ENCODE results near the gene MT1G.
"Not testable (repeated sequence)": the region's sequence is repeated elsewhere in the genome, so short reads cannot be mapped to it uniquely, and the experiment has no call there.

The MT1G gene

DNA sequence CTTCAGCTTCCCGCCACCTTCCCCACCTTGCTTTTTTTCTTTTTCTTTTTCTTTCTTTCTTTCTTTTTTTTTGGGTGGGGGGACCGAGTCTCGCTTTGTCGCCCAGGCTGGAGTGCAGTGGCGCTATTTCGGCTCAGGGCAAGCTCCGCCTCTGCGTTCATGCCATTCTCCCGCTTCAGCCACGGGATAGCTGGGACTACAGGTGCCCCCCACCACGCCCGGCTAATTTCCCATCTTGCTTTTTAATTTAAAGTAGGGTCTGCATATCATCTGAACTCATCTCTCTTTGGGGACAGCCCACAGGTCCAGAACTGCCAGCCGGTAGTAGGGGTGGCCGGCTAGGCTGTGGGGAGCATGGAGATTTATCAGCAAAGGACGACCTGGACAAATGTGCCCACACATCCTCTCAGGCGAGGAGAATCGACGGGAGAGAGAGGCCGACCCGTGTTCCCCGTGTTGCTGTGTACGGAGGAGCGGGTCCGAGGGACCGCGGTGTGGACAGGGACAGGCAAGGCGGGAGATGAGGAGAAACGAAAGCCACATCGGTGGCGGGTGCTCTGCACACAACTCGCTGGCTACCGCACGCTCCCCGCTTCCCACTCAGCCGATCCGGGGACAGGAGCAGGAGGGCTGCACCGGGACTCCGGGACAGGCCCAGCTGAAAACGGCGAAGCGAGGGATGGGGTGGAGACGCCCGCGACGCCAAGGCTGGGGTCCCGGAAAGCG lies 33.0 kb downstream of the MT1G start:
- no peak for DNase-seq

DNA sequence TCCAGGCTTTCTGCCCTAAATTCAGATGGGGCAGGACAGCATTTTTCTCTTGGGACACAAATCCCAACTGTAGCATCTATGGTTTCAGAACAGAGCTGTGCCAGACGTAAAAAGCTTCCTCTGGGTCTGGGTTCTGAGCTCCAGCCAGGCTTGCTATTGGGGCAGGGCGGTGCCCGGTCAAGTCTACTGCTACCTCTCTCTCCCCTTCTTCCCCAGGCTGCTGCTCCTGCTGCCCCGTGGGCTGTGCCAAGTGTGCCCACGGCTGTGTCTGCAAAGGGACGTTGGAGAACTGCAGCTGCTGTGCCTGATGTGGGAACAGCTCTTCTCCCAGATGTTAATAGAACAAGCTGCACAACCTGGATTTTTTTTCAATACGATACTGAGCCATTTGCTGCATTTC lies 34.3 kb downstream of the MT1G start:
- no peak for DNase-seq

DNA sequence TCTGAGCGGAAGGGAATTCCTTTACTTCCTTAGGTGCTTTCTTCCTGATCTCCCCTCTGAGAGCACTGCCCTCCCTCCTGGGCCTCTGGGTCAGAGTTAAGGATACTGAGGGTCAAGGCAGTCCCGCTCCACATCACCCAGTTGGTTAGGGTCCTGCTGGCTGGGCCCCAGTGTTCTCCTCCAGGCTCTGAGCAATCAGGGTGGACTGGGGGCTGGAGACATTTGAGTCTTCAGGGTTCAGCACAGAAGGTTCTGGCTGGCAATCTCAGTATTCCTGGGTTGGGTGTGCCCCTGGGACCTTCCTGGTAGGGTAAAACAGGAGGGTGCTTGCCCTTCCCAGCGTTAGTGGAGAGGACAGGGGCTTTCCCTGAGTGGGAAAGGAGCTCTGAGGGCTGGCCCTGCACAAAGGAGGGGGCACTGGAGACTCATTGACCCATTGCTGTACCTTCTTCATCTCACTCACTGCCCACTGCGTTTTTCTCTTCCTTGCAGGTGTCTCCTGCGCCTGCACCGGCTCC lies 35.0 kb downstream of the MT1G start:
- no peak for DNase-seq

GRCh38 chr16:56632156-56632847 lies 35.6 kb downstream of the MT1G start, which contains the start of gene MT1M:
Gene MT1M, plus strand, starts transcription at chr16:56632659. Its CDS starts 73 bp downstream, at chr16:56632732.
- no peak for DNase-seq

DNA sequence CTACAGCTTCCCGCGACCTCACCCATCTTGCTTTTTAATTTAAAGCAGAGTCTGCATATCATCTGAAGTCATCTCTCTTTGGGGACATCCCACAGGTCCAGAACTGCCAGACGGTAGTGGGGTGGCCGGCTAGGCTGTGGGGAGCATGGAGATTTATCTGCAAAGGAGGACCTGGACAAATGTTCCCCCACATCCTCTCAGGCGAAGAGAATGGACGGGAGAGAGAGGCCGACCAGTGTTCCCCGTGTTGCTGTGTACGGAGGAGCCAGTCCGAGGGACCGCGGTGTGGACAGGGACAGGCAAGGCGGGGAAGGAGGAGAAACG lies 36.1 kb downstream of the MT1G start:
- DNase-seq: no peak

DNA sequence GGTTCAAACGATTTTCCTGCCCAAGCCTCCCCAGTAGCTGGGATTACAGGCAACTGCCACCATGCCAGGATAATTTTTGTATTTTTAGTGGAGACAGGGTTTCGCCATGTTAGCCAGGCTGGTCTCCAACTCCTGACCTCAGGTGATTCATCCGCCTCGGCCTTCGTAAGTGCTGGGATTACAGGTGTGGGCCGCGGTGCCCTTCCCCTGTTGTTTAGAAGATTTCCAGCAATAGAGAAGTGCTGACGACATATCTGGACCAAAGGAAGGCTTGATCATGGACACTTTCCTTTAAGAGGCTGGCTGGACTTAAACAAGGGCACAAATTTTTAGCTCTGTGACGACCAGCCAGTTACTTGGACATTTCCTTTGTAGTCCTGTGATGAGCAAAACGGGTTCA lies 36.7 kb downstream of the MT1G start:
- DNase-seq: no peak

DNA sequence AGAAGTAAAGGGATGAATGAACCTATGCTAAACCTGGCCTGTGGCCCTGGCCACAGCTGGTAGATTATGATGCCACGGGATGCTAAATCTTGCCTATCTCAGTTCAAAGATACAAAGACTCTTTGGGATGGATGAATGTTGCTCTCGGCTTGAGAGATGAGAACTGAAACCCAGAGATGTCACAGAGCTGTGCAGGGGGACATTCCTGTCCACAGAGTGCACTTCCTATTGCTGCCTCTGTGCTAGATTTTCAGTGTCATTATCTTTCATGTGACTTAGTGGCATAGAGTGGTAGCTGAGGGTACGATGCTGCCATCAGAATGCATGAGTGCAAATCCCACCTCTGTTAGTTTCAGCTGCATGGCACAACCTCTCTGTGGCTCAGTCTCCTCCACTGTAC lies 37.7 kb downstream of the MT1G start:
- no peak for DNase-seq

GRCh38 chr16:56629531-56629930 lies 38.3 kb downstream of the MT1G start:
- DNase-seq: no peak

DNA sequence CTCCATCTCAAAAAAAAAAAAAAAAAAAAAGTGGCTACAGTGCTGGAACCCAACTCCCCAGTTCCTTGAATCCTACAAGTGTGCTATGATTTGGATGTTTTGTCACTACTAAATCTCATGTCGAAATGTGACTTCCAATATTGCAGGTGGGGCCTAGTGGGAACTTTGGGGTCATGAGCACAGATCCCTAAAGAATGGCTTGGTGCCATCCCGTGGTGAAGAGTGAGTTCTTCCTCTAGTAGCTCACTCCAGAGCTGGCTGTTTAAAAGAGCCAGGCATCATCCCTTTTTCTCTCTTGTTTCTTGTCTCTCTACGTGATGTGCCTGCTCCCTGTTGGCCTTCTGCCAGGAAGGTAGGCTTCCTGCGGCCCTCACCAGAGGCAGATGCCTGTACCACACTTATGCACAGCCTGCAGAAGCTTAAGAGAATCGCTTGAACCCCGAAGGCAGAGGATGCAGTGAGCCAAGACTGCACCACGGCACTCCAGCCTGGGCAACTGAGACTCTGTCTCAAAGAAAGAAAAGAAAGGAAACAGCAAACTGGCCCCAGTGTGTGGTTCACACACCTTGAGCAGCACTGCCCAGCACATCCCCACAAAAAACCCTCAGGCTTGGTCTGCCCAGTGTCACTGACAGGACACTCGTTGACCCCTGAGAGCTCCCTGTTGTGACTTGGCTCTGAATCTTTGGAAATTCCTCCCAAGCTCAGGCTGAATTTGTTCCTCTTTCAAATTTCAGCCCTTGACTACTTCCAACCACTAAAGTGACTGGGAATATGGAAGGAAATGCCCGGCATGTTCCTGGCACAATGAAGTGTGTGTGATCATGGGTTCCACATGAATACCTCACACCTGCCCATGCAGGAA lies 39.1 kb downstream of the MT1G start:
- no peak for DNase-seq

DNA sequence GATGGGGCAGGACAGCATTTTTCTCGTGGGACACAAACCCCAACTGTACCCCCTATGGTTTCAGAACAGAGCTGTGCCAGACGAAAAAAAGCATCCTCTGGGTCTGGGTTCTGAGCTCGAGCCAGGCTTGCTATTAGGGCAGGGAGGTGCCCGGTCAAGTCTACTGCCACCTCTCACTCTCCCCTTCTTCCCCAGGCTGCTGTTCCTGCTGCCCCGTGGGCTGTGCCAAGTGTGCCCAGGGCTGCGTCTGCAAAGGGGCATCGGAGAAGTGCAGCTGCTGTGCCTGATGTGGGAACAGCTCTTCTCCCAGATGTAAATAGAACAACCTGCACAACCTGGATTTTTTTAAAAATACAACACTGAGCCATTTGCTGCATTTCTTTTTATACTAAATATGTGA lies 41.2 kb downstream of the MT1G start:
- DNase-seq: no peak

GRCh38 chr16:56625943-56626654 lies 41.8 kb downstream of the MT1G start:
- no peak for DNase-seq

GRCh38 chr16:56625140-56625942 lies 42.5 kb downstream of the MT1G start, which contains the start of gene MT1E:
Gene MT1E, plus strand, starts transcription at chr16:56625781. Its CDS starts 71 bp downstream, at chr16:56625852.
- peak in 3 of 4 experiments; percentile 10 to 34 (median 20) for DNase-seq

DNA sequence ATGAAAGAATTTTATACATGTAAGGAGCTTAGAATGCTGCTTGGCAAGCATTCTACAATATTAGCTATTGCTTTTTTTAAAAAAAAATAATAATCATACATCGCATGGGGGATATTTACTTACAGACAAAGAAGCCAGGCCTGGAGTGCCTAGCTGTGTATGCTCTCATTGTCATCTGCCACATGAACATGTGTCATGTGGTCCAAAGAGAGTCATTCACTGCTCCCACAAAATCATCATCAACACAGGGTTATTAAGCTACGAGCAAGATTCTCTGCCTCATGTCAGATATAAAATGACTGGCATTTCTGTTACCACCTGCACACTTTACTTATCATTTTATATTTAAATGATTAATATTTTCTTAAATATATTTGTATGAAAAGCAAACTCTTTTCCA lies 44.2 kb downstream of the MT1G start:
- DNase-seq: no peak

- DNase-seq: not testable (repeated sequence)
These were observed 44.7 kb downstream of the MT1G start for GRCh38 chr16:56623184-56623583.

GRCh38 chr16:56621665-56622445 lies 46.0 kb downstream of the MT1G start:
- not testable (repeated sequence) for DNase-seq

- no peak for DNase-seq
These were observed 47.4 kb downstream of the MT1G start for GRCh38 chr16:56620339-56620897.

- DNase-seq: no peak
These were observed 49.7 kb downstream of the MT1G start for GRCh38 chr16:56618138-56618537.

GRCh38 chr16:56617212-56618085 lies 50.4 kb downstream of the MT1G start:
- peak in 2 of 4 experiments; percentile 11 to 45 for DNase-seq
